22Rv1 (cell line): Measurements from ENCODE around the gene OR10T2.
"Not testable (repeated sequence)": the region's sequence is repeated elsewhere in the genome, so short reads cannot be mapped to it uniquely, and the experiment has no call there.

Source experiments
- H3K27ac ChIP-seq: fragments of 450-650 bp; 2 replicates; pipeline ENCODE4 v1.5.1; 2017
- CTCF ChIP-seq: fragments of 450-650 bp; IDR thresholded peaks from 2 replicates; pipeline ENCODE4 v1.5.1; 2017; ENCODE audit warnings: mild to moderate bottlenecking
- ZFX ChIP-seq: fragments of 450-650 bp; IDR thresholded peaks from 2 replicates; pipeline ENCODE4 v1.6.1; 2017; ENCODE audit warnings: antibody characterized with exemption, borderline replicate concordance

OR10T2 gene, protein sequence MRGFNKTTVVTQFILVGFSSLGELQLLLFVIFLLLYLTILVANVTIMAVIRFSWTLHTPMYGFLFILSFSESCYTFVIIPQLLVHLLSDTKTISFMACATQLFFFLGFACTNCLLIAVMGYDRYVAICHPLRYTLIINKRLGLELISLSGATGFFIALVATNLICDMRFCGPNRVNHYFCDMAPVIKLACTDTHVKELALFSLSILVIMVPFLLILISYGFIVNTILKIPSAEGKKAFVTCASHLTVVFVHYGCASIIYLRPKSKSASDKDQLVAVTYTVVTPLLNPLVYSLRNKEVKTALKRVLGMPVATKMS

DNA sequence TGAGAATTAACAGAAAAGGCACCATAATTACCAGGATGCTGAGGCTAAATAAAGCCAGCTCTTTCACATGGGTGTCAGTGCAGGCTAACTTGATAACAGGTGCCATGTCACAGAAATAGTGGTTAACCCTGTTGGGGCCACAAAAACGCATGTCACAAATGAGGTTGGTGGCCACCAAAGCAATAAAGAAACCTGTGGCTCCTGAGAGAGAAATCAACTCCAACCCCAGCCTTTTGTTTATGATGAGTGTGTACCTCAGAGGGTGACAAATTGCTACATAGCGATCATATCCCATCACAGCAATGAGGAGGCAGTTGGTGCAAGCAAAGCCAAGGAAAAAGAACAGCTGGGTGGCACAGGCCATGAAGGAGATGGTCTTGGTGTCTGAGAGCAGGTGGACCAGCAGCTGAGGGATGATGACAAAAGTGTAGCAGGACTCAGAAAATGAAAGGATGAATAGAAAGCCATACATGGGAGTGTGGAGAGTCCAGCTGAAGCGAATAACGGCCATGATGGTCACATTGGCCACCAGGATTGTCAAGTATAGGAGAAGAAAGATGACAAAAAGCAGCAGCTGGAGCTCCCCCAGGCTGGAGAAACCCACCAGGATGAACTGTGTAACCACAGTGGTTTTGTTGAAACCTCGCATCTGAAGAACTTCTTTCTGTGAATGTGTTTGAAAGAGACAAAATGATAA lies at the start of gene OR10T2:
Gene OR10T2, minus strand, starts transcription at position 649 of the 697 bp plus-strand sequence. Its CDS starts 0 bp downstream, at position 649.
- no peak for TF ChIP-seq CTCF
- no peak for TF ChIP-seq ZFX
- H3K27ac ChIP-seq: no peak within 1 kb of the TSS

- TF ChIP-seq CTCF: no peak
- no peak for TF ChIP-seq ZFX
- H3K27ac ChIP-seq: no peak overlapping the region
Measured at GRCh38 chr1:158445376-158445775, 46.1 kb upstream of the OR10T2 start.

DNA sequence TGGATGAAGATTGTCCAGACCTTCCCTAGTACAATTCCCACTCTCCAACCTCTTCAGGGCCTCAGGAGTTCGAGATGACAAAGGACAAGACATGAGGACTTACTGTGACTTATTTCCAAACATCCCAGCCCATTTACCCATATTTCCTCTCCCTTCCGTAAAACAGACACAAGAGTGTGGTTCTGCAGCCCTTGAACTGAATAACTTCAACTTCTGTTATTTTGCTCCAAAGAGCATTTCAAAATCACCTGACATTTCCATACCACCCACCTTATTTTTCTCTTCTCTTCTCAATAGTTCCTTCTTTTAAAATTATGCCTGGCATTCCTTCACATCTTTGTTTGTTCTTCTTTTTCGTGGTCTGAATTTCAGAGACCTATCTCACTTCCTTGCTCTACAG lies 35.5 kb upstream of the OR10T2 start:
- TF ChIP-seq ZFX (no peak), CTCF (no peak)
- H3K27ac ChIP-seq: no peak overlapping the region

GRCh38 chr1:158430163-158430562 lies 30.9 kb upstream of the OR10T2 start:
- H3K27ac ChIP-seq: not testable (repeated sequence)

- no peak within 1 kb of the TSS for H3K27ac ChIP-seq
- TF ChIP-seq CTCF: no peak
- TF ChIP-seq ZFX: no peak
Measured at GRCh38 chr1:158426137-158426536, 26.9 kb upstream of the OR10T2 start, which contains the start of gene OR10K2. Gene OR10K2 (minus strand): TSS chr1:158426237. CDS start chr1:158420866, 5,371 bp downstream.

DNA sequence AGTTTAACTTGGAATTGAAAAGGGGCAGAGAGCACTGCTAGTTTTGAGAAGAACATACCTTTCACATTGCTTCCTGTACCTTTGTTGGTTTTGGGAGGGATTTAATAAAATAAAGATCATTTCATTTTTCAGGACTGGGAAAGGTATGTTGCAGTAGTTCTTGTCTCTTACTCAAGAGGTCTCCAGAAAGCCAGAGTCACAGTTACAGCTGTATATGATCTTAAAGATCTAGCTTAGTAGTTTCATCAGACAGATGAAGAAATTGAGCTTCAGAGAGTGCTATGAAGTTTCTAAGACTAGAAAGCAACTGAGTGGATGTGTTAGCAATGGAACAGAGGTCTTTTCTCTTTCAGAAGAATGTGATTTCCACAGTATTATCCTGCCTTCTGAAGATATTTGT lies 25.8 kb upstream of the OR10T2 start:
- no peak for TF ChIP-seq ZFX
- TF ChIP-seq CTCF: no peak
- no peak overlapping the region for H3K27ac ChIP-seq

DNA sequence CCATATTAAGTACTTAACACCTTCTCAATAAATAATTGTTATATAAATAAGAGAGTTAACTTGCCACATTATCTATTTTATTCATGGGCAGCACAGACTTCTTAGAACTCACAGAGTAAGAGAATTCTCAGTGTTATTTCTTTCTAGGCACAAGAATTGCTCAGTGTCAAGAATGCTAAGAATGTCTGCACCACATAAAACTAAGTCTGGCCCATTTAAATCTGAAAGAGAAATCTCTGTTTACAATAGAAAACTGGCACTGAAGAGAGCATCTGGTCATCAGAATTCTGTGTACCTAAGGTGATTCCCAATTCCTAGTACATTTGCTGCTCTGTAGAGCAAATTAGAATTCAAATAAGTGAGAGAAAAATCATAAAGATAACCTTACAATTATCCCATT lies 22.9 kb upstream of the OR10T2 start:
- H3K27ac ChIP-seq: no peak overlapping the region
- TF ChIP-seq ZFX: no peak
- no peak for TF ChIP-seq CTCF
